HG02885 (cell line): ENCODE data around the gene SNX25.
"Not testable (repeated sequence)": the region's sequence is repeated elsewhere in the genome, so short reads cannot be mapped to it uniquely, and the experiment has no call there.

Experiments used
- ATAC-seq: cut with Tn5 transposase; IDR thresholded peaks from one replicate; pipeline ENCODE4 v1.9.1; 2021; ENCODE audit warnings: mild to moderate bottlenecking; ENCODE audit not compliant: unreplicated experiment, poor library complexity

The SNX25 gene

DNA sequence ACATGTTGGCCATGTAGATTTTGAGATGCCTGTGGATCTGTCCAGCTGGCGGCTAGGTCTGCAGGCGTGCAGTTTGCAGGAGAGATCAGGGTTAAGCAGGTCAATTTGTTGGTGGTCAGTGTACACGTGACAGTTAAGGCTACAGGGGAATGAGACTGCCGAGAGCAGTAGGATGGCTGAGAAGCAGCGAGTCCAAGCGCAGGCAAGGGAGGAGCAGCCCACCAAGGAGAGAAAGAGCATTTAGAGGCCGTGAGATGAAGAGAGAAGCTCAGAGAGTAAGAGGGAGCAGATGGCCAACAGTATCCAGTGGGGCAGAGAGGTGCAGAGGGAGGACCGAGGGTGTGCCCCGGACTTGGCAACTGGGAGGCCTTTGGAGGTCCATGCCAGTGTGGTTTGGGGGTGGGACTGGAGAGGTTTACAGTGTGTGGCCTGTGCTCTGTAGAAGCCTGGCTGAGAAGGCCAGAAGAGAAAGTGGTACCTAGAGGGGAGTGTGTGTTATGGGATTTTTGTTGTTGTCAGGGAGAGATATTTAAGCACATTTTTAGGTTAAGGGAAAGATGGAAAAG, 18.4 kb downstream of the SNX25 start:
- no peak for ATAC-seq

DNA sequence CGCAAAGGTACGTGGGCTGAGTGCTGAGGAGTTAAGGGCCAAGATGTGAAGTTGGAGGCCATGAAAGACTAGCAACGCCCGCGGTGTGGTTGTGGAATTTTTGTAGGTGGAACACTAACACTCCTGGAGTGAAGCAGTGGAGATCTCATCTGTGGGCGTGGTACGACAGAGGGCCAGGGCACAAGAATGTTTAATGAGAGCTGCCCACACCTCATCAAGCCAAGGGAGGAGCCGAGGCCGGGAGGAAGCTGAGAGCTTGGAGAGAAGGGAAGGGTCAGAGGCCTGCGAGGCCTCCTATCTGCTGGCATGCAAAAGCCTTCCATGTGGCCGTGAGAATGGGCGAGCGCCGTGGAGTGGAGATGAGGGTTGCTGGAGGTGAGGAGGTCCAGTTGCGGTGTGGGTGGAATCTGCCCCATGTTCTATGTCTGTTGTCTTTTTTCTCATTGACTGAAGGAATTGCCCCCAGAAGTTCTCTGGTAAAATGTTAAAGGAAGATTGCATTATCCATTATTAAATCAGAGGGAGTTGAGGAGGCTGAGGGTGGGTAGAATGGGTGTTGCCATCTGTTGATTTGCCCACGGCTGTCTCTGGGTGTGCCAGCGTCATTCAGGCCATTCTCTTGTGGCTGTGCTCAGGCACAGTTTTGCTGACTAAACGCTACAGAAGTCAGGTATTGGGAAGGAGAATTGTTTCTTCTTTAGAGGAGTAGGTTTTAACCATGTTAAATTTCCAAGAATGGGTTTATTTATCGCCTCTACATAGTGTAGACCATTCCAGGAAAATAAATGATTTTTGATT, 19.8 kb downstream of the SNX25 start:
- ATAC-seq, result no peak

GRCh38 chr4:185232370-185232769, 23.0 kb downstream of the SNX25 start:
- no peak for ATAC-seq

- ATAC-seq, result no peak
These were observed 25.9 kb downstream of the SNX25 start for GRCh38 chr4:185235119-185235842.

DNA sequence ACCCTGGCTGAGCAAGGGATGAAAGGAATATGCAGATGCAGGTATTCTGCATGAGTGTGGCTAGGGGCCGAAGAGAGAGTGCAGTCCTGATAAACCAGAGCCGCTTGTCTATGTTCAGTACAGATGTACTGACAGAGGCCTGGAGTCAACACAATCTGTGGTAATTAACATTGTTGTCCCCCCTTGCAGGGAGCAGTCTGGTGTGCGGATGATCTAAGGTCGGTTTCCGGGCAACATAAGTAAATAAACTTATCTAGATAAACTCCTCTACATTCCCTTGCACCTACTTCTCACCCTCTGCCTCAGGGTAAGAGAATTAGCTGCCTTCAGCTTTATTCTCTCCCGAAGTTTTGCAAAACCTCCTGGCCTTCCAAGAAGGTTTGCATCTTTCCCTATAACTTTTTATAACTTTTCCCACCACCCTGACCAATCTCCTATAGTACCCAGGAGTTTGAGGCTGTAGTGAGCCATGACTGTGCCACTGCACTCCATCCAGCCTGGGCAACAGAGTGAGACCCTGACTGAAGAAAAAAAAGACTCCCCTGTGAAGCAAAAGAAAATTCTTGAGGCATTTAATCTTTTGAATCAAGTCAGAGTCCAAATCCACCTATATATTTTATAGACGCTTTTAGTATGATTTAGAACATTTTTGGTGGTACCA, 26.6 kb downstream of the SNX25 start:
- ATAC-seq, result no peak

- no peak for ATAC-seq
These were observed 27.8 kb downstream of the SNX25 start for GRCh38 chr4:185237175-185237574.

DNA sequence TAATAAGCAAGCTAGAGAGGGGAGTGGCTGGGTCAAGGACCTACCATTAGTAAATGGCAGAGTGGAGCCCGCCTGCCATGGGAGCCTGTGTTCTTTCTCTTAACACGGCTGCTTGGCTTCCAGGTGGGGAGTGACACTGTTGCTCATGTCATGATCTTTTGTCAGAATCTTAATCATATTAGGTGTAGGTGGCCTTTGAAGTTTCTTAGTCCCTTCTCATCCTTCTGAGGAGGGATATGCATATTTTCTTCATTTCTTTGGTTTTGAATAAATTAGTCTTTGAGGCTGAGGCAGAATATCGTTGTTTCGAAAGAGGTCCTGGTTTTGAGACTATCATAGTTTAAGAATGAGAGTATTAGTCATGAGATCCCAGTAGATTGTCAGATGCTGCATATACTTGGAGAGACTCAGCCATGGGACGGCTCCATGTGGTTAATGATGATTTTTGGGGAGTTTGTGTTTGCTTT, 28.9 kb downstream of the SNX25 start:
- ATAC-seq, result no peak

- ATAC-seq, result no peak
These were observed 29.4 kb downstream of the SNX25 start for GRCh38 chr4:185238750-185239149.

- not testable (repeated sequence) for ATAC-seq
These were observed 31.1 kb downstream of the SNX25 start for GRCh38 chr4:185240486-185240885.

- no peak for ATAC-seq
These were observed 33.5 kb downstream of the SNX25 start for GRCh38 chr4:185242749-185243533.

GRCh38 chr4:185243879-185244278, 34.5 kb downstream of the SNX25 start:
- ATAC-seq, result no peak

- no peak for ATAC-seq
These were observed 35.4 kb downstream of the SNX25 start for GRCh38 chr4:185244763-185245162.

DNA sequence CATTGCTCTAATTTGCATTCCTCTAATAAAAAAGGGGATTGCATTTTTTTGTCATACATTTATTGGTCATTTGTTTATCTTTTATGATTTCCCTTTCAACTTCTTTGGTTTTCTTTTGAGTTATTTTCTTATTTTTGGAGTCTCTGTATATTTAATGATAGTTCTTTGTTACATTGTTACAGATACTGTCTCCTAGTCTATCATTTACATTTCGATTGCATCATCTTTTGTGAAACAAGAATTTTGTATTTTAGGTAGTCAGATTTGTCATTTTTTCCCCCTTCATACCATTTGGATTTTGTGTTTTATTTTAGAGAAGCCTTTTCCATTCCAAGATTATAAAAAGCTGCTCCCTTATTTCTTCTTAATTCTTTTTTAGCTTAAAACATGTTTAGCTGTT, 37.1 kb downstream of the SNX25 start:
- ATAC-seq, result no peak

DNA sequence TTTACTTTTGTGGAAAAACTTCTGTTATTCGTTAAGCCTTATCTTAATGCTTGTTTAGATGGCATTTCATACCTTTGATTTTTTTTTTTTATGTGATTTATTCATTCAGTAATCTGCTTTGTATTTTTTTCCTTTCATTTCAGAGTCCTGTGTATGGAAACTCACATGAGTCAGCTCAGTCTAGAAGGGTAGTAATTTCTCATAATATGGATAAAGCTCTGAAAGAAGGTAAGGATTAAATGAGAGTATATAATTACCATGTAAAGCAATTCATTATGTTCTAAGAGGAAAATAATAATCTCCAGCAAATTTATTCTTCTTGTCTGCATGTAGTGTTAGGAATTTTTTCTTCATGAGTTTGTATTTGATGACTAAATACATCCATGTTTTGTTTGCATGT, 37.8 kb downstream of the SNX25 start:
- ATAC-seq, result no peak

DNA sequence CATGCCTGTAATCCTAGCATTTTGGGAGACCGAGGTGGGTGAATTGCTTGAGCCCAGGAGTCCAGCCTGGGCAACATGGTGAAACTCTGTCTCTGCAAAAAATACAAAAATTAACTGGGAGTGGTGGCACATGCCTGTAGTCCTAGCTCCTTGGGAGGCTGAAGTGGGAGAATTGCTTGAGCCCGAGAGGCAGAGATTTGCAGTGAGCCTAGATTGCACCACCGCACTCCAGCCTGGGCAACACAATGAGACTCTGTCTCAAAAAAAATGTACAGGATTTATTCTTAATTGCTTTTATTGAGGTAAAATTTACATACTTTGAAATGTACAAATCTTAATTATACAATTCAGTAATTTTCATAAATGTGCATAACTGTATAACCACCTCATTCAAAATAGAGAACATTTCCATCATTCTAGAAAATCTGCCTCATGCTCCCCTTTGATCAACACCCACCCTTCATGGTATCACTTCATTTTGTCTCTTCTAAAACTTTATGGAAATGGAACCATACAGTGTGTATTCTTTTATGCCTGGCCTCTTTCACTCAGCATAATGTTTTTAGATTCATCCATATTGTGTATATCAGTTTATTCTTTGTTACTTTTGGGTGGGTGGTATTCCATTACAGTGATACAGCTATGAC, 39.1 kb downstream of the SNX25 start:
- no peak for ATAC-seq

- no peak for ATAC-seq
These were observed 39.7 kb downstream of the SNX25 start for GRCh38 chr4:185249105-185249504.

DNA sequence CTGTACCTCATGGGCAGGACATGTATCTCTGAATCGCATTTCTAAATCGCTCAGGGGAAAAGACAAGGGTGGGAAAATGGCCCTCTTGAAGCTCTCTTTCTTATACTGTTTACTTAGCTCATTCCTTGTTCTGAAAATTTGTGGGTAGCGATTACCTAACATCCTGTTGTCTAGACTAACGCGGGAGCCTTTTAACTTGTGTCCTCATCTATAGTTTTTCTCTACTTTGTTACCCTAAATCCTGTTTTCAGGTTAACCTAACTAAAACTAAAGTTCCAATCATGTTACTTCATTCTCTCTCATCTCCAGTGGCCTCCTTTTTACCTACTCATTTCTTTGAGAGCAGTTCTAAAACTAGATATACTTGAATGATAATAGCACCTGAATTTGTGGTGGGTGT, 45.0 kb downstream of the SNX25 start:
- ATAC-seq, result no peak

DNA sequence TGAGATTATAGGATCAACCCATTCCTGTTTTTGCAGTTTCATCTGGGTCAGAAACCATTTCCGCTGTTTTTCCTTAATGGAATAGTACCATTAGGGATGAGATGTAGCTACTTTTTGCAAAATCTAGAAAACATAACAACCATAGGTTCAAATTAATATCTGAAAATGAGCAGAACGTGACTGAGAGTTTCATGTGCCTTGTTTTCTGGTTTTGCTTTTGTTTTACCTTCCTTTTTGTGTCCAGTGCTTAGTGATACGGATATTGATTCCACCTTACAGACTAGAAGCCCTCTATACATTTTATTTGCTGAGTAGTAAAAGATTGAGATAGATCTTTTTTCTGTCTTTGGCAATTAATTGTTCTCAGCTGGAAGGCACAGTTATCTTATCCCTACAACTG, 46.5 kb downstream of the SNX25 start:
- no peak for ATAC-seq

DNA sequence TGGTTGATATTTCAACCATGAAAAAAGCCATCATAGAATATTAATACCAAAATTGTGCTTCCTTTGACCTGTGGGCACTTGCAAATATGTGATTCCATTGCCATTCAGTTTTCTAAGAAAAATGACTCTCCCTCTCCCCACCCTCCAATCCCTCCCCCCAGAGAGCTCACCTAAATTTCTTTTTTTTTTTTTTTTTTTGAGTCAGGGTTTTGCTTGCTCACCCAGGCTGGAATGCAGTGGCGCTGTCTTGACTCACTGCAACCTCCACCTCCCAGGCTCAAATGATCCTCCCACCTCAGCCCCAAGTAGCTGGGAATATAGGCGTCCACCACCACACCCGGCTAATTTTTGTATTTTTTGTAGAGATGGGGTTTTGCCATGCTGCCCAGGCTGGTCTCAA, 47.0 kb downstream of the SNX25 start:
- ATAC-seq, result no peak

DNA sequence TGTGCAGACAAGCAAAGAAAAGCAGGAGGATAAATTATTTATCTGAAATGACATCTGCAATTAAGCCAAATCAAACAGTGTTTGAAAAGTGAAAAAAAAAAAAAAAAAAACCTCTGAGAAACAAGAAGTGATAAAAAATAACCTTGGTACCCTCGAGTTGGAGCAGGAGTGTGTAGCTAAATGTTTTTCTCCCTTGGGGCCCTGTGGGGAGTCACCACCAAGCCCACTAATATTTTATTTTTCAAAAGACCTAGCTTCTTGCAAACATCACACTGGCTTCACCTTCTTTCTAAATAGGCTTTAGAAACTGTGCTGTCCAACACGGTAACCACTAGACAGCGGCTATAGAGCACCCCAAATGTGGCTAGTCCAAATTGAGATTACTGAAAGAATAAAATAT, 47.7 kb downstream of the SNX25 start:
- ATAC-seq, result no peak
